GM21423 (cell line): ENCODE data around the gene STAT4.

Experiments used
- ATAC-seq: cut with Tn5 transposase; IDR thresholded peaks from one replicate; pipeline ENCODE4 v1.9.1; 2021; ENCODE audit warnings: mild to moderate bottlenecking, moderate library complexity; ENCODE audit not compliant: unreplicated experiment

Gene STAT4

DNA sequence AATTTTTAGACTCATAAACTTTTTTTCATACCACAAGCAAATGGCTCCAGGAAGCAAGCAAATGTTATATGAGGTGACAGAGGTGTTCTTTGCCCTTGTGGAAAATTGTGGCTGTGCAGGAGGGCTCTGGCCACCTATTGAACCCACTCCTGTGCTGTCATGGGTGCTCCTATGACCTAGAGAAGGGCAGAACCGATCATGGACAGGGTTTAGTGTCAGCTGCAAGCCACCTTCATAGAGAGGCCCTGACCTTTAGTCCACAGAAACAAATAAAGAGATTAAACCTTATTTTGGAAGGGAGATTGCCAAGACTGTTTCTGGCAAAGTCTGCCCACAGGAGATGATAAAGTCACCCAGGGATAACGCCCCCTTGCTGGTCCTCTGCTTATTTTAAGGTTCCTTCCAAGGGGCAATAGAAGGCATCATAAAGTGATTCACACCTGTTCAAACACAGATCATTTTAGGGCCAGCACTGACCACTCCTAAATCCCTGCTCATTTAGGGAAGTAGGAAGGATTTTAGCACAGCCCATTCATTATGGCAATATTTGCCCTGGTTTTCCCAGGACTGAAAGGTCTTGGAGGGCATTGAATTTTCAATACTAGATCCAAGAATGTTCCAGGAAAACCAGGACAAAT, 26.1 kb upstream of the STAT4 start:
- no peak for ATAC-seq

GRCh38 chr2:191176305-191176704, 25.5 kb upstream of the STAT4 start:
- ATAC-seq: no peak

- ATAC-seq: no peak
Measured at GRCh38 chr2:191174442-191174841, 23.6 kb upstream of the STAT4 start.

DNA sequence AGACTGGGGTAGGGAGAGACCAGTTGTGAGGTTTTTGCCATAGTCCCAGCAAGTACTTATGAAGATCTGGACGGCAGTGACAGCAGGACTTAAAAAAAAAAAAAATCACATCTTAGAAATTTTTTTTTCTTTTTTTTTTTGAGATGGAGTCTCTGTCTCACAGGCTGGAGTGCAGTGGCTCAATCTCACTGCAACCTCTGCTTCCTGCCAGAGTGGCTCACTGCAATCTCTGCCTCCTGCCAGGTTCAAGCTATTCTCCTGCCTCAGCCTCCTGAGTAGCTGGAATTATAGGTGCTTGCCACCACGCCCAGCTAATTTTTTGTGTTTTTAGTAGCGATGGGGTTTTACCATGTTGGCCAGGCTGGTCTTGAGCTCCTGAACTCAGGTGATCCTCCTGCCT, 22.4 kb upstream of the STAT4 start:
- no peak for ATAC-seq

- ATAC-seq: no peak
Measured at GRCh38 chr2:191171708-191172355, 21.0 kb upstream of the STAT4 start.

DNA sequence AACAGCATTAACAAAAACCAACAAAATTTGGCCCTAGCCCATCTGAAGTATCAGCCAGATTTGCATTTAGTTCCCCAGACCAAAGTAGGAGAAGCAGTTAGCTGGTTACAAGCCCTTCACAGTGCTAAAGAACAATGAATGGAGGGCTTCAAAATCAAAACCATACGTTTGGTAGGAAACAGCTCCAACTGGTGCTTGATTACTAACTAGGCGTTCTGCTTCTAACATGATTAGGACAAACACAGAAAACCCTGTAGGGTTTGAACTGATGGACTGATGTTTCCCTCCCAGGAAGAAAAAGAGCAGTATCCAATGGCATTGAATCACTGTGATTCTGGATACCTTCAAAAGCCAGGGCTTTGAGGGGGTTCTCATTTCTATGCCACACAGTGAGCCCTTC, 20.5 kb upstream of the STAT4 start:
- ATAC-seq: no peak

GRCh38 chr2:191170773-191171172, 20.0 kb upstream of the STAT4 start:
- ATAC-seq: no peak

DNA sequence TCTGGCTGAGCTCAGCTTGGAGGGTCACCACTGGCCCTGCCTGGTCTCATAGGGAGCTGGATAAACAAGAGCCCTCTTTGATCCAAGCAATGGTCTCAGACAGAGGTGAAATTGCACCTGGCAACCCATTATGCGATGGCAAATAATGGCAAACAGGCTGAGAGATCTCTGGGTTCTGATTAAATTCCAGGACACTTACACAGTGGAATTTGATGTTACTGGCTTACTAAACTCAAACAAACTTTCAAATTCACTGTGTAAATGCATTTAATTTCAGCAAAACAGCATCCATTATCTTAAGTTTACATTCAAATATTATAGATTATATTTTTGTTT, 19.5 kb upstream of the STAT4 start:
- ATAC-seq: no peak

GRCh38 chr2:191169456-191170300, 18.9 kb upstream of the STAT4 start:
- no peak for ATAC-seq

GRCh38 chr2:191167766-191168165, 17.0 kb upstream of the STAT4 start:
- no peak for ATAC-seq

GRCh38 chr2:191166756-191167445, 16.1 kb upstream of the STAT4 start:
- no peak for ATAC-seq

GRCh38 chr2:191166111-191166755, 15.4 kb upstream of the STAT4 start:
- ATAC-seq: no peak

- ATAC-seq: peak; percentile 64
Measured at GRCh38 chr2:191165176-191165643, 14.4 kb upstream of the STAT4 start.

- ATAC-seq: no peak
Measured at GRCh38 chr2:191158747-191159146, 8.0 kb upstream of the STAT4 start.

GRCh38 chr2:191158193-191158592, 7.4 kb upstream of the STAT4 start:
- no peak for ATAC-seq

DNA sequence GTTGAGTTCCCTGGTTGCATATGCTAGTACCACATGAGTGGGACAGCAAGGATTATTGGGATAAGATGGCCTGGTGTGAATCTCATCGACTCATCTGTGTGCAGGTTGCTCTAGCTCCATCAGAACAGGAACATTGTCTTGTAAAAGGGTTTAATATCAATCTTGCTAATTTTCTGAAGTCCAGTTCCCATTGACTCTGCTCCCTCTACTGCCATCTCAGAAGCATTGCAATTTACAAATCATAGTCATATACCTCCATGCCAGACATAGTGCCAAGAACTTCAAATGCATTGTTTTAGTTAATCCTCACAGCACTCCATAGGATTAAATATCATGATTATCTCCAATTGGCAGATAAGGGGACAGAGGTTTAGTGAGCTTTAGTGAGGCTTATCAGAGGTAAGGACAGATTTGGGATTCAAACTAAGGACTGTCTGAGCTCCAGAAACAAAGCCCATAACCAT, 4.8 kb upstream of the STAT4 start:
- ATAC-seq: peak; percentile 34

DNA sequence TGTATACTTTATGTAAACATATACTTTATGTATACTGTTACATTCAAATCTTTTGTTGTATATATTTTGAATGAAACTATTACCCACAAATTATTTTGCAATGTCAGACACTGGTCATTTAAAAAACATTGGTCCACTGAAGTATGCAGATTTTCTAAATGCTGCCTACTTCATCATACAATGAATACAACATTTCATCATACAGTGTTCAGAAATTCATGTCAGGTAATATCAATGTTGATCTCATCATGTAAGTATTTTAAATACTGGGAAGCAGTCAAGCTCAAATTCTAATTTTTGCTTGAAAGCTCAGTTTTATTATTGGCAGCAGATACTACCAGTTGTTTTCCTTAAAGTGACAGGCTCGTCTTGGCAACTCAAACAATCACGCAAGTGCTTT, 2.9 kb upstream of the STAT4 start:
- no peak for ATAC-seq

- no peak for ATAC-seq
Measured at GRCh38 chr2:191152482-191153240, 1.9 kb upstream of the STAT4 start.

- ATAC-seq: no peak
Measured at GRCh38 chr2:191151331-191151730, 537 bp upstream of the STAT4 start.

DNA sequence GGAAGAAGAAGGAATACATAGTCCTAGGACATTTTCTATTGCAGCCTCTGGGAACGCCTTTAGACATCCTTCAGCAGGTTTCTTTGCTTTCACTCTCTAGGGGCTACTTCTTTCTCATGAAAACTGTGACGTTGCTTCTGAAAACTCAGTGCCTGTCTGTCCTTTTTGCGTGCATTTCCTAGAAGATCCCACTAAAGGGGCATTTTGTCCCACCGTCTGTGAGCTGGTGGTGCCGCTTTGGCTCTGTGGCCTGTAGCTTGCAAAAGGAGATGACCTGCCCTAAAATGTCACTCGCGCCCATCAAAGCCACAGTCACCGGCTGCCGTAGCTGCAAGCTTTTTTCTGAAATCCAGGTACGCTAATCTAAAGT, 579 bp downstream of the STAT4 start:
- peak; percentile 11 for ATAC-seq
